PC-9 (cell line): ENCODE measurements around the gene FAM237A.

Source experiments
- EZH2 ChIP-seq: fragments of 200-600 bp; sonication (generic); IDR thresholded peaks from 2 replicates; pipeline ENCODE4 v1.8.0; 2017; ENCODE audit warnings: antibody characterized with exemption, low read depth
- TF ChIP-seq, protein P1 (sequence below): fragments of 200-600 bp; sonication (generic); conservative IDR thresholded peaks from 2 replicates; pipeline ENCODE4 v1.6.1; 2017; ENCODE audit warnings: mixed run types, antibody characterized with exemption, mild to moderate bottlenecking, moderate library complexity

DNA sequence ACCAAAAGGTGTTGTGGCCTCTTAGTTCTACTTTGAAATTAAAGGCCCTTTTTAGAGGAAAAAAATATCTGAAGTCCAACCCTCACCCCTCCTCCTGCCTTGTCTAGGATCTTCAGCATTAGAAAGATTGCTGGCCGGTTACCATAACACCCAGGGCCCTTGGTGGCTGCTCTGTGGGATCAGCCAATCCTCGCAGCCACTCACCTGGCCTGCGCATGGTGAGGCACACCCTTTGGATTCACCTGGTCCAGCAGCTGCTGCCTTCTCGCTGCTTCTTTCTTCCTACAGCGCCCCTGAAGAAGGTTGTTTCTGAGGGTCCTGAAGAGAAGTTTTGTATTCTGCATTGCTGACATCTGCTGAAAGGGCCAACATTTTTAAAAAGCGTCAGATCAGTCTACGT lies 50.7 kb downstream of the FAM237A start:
- TF ChIP-seq, protein P1, sequence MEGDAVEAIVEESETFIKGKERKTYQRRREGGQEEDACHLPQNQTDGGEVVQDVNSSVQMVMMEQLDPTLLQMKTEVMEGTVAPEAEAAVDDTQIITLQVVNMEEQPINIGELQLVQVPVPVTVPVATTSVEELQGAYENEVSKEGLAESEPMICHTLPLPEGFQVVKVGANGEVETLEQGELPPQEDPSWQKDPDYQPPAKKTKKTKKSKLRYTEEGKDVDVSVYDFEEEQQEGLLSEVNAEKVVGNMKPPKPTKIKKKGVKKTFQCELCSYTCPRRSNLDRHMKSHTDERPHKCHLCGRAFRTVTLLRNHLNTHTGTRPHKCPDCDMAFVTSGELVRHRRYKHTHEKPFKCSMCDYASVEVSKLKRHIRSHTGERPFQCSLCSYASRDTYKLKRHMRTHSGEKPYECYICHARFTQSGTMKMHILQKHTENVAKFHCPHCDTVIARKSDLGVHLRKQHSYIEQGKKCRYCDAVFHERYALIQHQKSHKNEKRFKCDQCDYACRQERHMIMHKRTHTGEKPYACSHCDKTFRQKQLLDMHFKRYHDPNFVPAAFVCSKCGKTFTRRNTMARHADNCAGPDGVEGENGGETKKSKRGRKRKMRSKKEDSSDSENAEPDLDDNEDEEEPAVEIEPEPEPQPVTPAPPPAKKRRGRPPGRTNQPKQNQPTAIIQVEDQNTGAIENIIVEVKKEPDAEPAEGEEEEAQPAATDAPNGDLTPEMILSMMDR = no peak
- no peak for TF ChIP-seq EZH2
